GM19397 (cell line): Measurements from ENCODE around the gene NUP62CL.

Experiments
- ATAC-seq: cut with Tn5 transposase; IDR thresholded peaks from one replicate; pipeline ENCODE4 v1.9.1; 2021; ENCODE audit warnings: mild to moderate bottlenecking, moderate library complexity; ENCODE audit not compliant: unreplicated experiment

The NUP62CL gene

GRCh38 chrX:107154787-107155620, 51.2 kb downstream of the NUP62CL start:
- ATAC-seq = no peak

- ATAC-seq = no peak
Measured at GRCh38 chrX:107153005-107153404, 53.2 kb downstream of the NUP62CL start.

GRCh38 chrX:107146670-107147069, 59.6 kb downstream of the NUP62CL start:
- no peak for ATAC-seq

- no peak for ATAC-seq
Measured at GRCh38 chrX:107135965-107136307, 70.3 kb downstream of the NUP62CL start.

- no peak for ATAC-seq
Measured at GRCh38 chrX:107135049-107135964, 70.9 kb downstream of the NUP62CL start.

GRCh38 chrX:107123750-107124149, 82.5 kb downstream of the NUP62CL start:
- no peak for ATAC-seq

- no peak for ATAC-seq
Measured at GRCh38 chrX:107119283-107119682, 87.0 kb downstream of the NUP62CL start.

GRCh38 chrX:107118322-107119147, 87.7 kb downstream of the NUP62CL start, which contains the start of gene RBM41:
Gene RBM41, minus strand, starts transcription at chrX:107118822. Its CDS starts 49 bp downstream, at chrX:107118773.
- ATAC-seq = peak; percentile 100

- no peak for ATAC-seq
Measured at GRCh38 chrX:107117993-107118321, 88.3 kb downstream of the NUP62CL start.

GRCh38 chrX:107107459-107107858, 98.8 kb downstream of the NUP62CL start:
- no peak for ATAC-seq

- ATAC-seq = no peak
Measured at GRCh38 chrX:107102980-107103379, 103.3 kb downstream of the NUP62CL start.

- ATAC-seq = no peak
Measured at GRCh38 chrX:107076158-107076557, 130.1 kb downstream of the NUP62CL start.
